GM12801 (cell line): ENCODE results near the gene SLC45A3.

Experiments used
- TF ChIP-seq, protein P1 (sequence below): IDR thresholded peaks from one replicate; pipeline ENCODE4 v1.5.1; 2011; ENCODE audit warnings: control low read depth; ENCODE audit not compliant: insufficient read length; ENCODE audit errors: extremely low read depth

The SLC45A3 gene

DNA sequence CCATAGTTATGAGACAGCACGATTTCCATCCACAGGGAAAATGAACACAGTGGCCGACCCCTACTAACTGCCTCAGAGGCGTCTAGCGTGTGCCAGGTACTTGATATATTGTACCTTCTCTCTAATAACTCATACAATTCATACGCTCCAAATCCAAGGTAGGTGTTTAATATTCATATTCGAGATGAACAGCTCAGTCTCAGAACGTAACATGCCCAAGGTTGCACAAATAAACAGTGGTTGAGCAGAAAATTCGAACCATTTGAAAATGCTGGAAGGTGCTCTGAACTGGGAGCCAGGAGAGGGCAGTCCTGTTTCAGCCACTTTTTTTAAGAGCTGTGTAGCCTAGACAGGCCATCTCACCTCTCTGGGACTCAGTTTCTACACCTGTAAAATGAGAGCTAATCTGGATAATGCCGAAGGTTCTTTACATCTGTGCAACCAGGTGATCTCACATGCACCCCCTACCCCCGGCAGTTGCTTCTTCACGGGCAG lies 7.9 kb downstream of the SLC45A3 start:
- TF ChIP-seq, protein P1, sequence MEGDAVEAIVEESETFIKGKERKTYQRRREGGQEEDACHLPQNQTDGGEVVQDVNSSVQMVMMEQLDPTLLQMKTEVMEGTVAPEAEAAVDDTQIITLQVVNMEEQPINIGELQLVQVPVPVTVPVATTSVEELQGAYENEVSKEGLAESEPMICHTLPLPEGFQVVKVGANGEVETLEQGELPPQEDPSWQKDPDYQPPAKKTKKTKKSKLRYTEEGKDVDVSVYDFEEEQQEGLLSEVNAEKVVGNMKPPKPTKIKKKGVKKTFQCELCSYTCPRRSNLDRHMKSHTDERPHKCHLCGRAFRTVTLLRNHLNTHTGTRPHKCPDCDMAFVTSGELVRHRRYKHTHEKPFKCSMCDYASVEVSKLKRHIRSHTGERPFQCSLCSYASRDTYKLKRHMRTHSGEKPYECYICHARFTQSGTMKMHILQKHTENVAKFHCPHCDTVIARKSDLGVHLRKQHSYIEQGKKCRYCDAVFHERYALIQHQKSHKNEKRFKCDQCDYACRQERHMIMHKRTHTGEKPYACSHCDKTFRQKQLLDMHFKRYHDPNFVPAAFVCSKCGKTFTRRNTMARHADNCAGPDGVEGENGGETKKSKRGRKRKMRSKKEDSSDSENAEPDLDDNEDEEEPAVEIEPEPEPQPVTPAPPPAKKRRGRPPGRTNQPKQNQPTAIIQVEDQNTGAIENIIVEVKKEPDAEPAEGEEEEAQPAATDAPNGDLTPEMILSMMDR = no peak

DNA sequence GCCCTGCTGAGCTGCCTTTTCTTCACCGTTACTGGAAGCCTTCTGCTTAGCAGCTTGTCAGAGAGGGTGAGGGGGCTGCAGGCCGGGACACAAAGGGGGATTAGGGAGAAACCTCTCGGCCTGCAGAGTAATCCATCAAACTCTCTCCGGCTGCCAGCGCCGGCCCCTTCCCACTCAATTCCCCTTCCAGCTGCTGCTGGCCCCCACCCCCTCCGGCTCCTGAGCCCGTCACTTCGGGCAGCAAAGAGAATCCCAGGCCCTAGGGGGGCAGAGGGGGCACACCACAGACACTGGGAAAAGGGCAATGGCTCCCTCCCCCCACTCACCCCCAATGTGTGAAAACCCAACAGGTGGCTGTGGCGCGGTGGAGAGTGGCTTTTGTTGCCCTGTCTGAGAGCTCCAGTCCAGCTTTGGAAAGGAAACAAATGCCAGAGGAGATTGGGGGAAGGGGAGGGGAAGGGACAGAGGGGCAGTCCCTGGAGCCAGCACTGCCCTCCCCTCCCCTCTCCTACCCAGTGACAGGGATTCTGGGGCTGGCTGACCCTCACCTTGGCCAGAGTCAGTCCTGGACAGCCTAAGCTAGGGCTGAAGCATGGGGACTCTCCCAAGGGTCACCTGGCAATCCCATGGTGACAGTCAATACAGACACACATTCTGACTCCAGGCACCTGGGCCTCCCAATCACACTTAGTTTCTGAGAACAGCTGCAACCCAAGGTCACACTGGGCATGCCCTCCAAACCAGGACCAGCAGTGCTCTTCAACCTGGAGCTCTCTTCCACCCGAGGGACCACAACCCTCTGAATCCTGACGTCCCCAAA lies 9.5 kb downstream of the SLC45A3 start:
- TF ChIP-seq, protein P1 = no peak

GRCh38 chr1:205670150-205670446 lies 10.2 kb downstream of the SLC45A3 start:
- TF ChIP-seq, protein P1 = no peak

DNA sequence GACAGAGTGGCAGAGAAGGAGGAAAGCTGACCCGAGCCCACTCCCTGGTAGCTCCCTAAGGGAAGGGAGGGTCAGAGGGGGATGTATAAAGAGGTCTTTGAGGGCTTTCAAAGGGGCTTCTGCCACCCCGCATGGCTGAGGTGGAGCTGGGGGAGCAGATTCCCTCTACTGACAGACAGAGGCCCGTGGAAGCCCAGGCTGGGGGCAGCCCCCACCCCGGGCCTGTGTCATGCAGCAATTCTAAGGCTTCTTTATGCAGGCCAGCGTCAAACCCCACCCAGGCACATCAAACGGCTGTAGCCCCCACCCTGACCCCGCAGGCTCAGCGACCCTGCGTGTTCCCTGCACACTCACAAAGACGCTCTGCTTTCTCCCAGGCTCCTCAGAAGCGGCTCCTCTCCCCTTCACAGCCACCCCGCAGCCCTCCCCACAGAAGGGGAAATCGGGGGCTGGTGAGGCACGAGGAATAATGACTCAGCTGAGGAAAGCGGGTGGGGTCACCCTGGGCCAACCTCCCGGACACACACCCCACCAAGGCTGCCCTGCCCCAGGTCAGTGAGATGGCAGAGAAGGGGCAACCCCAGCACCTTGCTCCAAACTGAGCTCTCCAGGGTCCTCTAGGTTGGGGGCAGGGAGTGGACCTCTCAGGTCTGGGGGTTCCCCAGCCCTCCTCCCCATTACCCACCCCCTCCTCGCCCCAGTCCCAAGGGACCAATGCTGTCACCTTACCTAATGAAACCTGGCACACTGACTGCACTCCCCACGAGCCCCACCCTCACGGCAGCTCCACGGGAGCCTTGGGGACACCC lies 10.8 kb downstream of the SLC45A3 start:
- TF ChIP-seq, protein P1 = no peak

DNA sequence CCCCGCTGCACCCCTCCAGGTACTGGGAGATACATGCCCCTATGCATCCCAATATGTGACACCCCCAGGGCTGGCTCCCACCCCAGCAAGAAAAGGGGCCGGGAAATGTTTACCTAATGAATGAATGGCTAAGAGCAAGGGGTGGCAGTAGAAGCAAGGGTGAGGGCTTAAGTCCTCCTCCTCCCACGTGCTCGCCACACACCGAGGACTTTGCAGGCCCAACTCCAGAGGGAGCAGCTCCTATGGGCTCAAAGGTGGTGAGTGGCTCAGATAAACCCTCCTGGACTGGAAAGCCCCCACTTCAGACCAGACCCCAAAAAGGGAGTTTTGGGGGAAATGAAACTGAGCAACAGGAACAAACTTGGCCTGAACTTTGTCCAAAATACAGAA lies 11.4 kb downstream of the SLC45A3 start:
- TF ChIP-seq, protein P1 = no peak

- TF ChIP-seq, protein P1 = no peak
Observed at GRCh38 chr1:205667909-205668643, 12.2 kb downstream of the SLC45A3 start.
